Lower leg skin (tissue), 4 donors: ENCODE measurements around the gene TXNL4B. TPM values are rescaled to one million over a fixed set of nuclear protein-coding genes. Genes with fewer than 3 reads are reported as not detected.

Experiments
- DNase-seq, 2 donors: peaks; one replicate each; pipeline ENCODE4 v3.0.0-alpha.2; 2019; ENCODE audit warnings: low spot score in 2 of 2
- H3K4me3 ChIP-seq: fragments of 200-600 bp; sonication (generic); 2 replicates; pipeline ENCODE4 v1.5.1; 2017; ENCODE audit warnings: mild to moderate bottlenecking, low read depth; ENCODE audit not compliant: poor library complexity, severe bottlenecking
- CTCF ChIP-seq, 3 donors: fragments of 450-650 bp; IDR thresholded peaks; one replicate each; pipeline ENCODE4 v1.5.1; 2016; ENCODE audit warnings: antibody characterized with exemption in 3 of 3, mild to moderate bottlenecking in 3 of 3, moderate library complexity in 2 of 3
- POLR2A ChIP-seq, 2 donors: fragments of 450-650 bp; IDR thresholded peaks; one replicate each; pipeline ENCODE4 v1.6.1; 2016 to 2017; ENCODE audit warnings: antibody characterized with exemption in 2 of 2, mild to moderate bottlenecking in 1 of 2, moderate library complexity in 1 of 2
- WGBS, 2 donors: methylation state at CpG; one replicate each; pipeline ENCODE4 v1.1.5; 2018; 5-methylcytosine and 5-hydroxymethylcytosine counted together
- intact Hi-C: fragments of 100-400 bp; cut with DNase I; formaldehyde crosslinking; loops from one replicate; pipeline ENCODE4 v1.15.0; 2023; ENCODE audit warnings: low total_unique reads
- total RNA-seq, 4 donors: library from RNA; depleted of rRNA; stranded (reverse); fragments of >200 nt; gene quantifications; one replicate each; pipeline ENCODE4 v1.1.0, GENCODE V29; 2016

Gene TXNL4B
- total RNA-seq, 4 donors from 2014 or later: 10.5 to 12.4 (median 11.4) TPM

DNA sequence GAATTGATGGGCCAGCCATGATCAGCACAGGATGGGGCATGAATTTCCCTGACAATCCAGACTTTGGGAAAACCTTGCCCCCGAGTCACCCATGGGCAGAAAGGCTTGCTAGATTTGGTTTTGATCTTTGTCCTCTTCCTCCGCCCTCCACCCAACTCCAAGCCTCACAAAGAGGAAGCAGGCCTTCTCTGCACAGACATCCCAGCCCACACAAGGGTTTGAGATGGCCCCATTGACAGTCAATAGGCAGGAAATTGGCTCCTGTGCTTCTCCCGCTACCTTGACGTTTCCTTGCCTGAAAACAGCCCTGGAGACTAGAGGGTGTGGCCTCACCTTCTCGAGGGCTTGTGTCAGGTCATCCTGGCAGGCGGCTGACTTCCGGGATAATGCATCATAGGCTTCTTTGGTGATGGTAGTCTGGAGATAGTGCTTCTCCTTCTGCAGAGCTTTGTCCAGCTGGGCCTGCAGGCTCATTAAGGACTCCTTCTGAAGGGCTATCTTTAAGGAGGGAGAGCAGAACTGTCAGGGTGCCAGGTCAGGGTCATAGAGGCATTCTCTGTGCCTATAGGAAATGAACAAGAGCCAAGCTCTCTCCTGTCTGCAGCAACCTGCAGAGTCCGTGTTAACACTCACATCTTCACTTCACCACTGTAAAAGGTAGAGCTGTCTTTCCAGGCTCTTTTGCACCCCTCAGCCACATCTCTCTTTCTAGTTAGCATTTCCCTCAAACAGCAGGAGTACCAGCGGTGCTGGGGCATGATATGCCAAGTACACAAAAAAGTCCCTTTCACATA lies 32.4 kb upstream of the TXNL4B start:
- peak in 1 of 2 donors; percentile 68 for DNase-seq
- intact Hi-C loops: no loop called here
- TF ChIP-seq CTCF (IDR thresholded peaks at IDR 0.05) (no peak), POLR2A (IDR thresholded peaks at IDR 0.05) (no peak)
- H3K4me3 ChIP-seq: no peak overlapping the region
- WGBS, 2 donors: 68 to 69% methylated on average over 9 of the region's 9 CpGs

DNA sequence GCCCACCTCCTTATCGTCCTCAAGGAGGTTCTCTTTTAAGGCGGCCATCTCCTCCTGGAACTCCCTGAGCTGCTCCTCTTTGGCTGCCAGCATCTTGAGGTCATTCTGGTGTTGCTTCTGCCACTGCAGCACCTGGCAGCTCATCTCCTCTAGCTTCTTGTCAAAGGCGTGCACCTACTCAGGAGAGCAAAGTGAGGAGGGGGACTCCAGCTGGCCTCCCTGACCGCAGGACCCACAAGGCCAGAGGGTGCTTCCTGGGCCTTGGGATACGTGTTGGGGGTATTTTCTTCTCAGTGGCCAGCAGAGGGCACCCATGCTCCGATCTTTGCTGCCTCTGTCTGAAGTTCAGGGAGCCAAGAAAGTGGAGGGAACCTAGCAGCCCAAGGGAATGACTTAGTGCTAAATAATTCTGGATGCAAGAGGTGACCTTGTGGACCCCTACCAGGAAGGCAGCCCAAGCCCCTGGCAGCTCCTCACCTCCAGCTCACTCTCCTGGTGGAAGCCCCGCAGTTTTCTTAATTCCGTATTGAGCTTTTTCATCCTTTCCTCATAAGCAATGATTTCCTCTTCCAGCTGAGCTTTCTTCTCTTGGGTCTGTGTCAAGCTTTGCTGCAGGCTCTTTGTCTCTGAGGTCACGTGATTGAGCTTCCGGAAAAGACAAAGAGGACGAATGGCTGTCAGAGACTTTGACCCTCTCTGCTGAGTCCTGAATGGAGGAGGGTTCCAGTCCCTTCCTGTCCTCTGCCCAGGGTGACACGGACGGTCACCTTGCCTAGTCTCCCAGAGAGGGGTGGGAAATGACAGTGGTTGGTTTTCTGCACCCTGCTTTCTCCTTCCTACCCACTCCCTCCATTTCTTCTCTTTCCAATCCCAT lies 31.6 kb upstream of the TXNL4B start:
- 33 to 39% methylated on average over 13 of the region's 13 CpGs for WGBS, 2 donors
- DNase-seq: peak; percentile 56 to 93

DNA sequence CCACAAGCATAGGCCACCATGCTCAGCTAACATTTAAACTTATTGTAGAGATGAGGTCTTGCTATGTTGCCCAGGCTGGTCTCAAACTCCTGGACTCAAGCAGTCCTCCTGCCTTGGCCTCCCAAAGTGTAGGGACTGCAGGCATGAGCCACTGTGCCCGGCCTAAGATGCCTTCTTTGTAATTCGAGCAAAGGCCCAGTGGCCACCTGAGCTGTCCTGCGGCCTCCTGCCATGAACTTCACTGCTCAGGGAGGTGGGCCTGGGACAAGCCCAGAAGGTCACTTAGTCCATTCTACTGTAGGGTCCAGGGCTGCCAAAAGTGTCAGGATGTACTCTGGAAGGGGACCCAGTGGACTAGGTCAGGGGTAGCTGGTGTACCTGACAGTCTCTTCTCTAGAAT lies 30.7 kb upstream of the TXNL4B start:
- TF ChIP-seq POLR2A (IDR thresholded peaks at IDR 0.05) (no peak), CTCF (IDR thresholded peaks at IDR 0.05) (no peak)
- 98 to 100% methylated on average over 2 to 3 of the region's 3 CpGs for WGBS, 2 donors
- H3K4me3 ChIP-seq: no peak overlapping the region
- intact Hi-C loops: no loop called here
- peak in 1 of 2 donors; percentile 69 for DNase-seq

More for the DNA sequence above, 31.6 kb upstream of the TXNL4B start:
- H3K4me3 ChIP-seq: no peak overlapping the region
- intact Hi-C loops: no loop called here
- TF ChIP-seq CTCF (IDR thresholded peaks at IDR 0.05): peak in 1 of 3 donors; percentile 70
- TF ChIP-seq POLR2A (IDR thresholded peaks at IDR 0.05): no peak

DNA sequence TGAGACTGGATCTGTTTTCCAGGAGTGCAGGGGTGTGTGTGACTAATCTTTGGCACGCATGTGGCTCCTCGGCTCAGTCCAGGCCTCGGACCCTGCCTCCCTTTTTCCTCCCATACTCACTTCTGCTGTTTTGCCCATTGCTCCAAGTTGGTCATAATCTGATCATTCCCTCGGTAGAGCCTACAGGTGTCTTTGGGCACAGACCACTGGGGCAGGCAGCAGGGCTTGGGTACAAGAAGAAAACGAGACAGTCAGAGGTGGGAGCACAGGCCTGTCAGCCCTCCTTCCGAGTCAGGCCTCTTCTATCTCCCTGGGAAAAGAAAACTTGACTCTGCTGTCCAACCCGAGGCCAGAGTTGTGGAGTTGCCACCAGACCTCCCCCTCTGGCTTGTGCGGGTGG lies 30.0 kb upstream of the TXNL4B start:
- DNase-seq: no peak
- intact Hi-C loops: no loop called here
- 71 to 87% methylated on average over 8 of the region's 8 CpGs for WGBS, 2 donors

DNA sequence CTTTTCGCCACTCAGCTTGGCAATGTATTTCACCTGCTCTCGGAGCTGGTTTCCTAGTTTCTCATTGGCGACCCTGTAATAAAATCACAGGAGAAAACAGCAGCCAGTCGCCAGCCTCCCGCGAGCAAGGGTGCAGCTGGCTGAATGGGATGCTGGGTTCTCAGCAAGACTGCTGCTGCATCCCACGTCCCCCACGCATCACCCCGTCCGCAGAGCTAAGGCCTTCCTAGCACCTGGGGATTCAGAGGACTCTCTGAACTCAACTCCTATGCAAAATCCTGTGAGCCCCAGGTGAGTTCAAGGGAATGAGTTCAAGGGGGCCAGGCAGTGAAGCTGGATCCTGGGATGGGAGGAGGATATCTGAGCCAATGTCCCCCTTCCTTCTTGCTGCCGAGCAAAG lies 29.5 kb upstream of the TXNL4B start:
- peak in 1 of 2 donors; percentile 61 for DNase-seq
- 90 to 91% methylated on average over 10 to 11 of the region's 11 CpGs for WGBS, 2 donors
- intact Hi-C loops: no loop called here
- no peak overlapping the region for H3K4me3 ChIP-seq
- no peak for TF ChIP-seq CTCF (IDR thresholded peaks at IDR 0.05)
- TF ChIP-seq POLR2A (IDR thresholded peaks at IDR 0.05): no peak

More for the DNA sequence above, 30.0 kb upstream of the TXNL4B start:
- no peak for TF ChIP-seq POLR2A (IDR thresholded peaks at IDR 0.05)
- TF ChIP-seq CTCF (IDR thresholded peaks at IDR 0.05): no peak
- no peak overlapping the region for H3K4me3 ChIP-seq
